NCI-H2196 (cell line): ENCODE data around the gene FBXL17.

Source experiments
- DNase-seq: peaks from one replicate; lab custom pipeline; 2025; ENCODE audit not compliant: unreplicated experiment; lab: John Stamatoyannopoulos, UW

FBXL17 gene

DNA sequence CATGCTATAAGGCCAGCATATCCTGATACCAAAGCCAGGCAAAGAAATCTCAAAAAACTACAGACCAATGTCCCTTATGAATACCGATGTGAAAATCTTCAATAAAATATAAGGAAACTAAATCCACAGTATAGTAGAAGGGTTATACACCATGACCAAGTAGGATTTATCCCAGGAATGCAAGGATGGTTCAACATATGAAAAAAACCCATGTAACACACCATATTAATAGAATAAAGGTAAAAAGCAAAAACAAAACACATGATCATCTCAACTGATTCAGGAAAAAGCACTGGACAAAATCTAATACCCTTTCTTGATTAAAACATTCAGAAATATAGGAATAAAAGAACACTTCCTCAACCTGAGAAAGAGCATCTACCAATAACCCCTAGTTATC lies 6.1 kb downstream of the FBXL17 start:
- no peak for DNase-seq

DNA sequence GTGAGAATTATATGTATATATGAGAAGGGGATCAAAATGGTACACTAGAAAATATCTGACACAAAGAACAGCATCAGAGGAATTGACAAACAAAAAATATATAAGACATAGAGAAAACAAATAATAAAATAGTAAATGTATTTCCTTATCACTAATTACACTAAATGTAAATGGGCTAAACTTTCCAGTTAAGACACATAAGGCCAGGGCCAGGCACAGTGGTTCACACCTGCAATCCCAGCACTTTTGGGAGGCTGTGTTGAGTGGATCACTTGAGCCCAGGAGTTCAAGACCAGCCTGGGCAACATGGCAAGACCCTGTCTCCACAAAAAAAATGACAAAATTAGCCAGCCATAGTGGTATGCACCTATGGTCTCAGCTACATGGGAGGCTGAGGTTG lies 8.5 kb downstream of the FBXL17 start:
- DNase-seq = no peak

DNA sequence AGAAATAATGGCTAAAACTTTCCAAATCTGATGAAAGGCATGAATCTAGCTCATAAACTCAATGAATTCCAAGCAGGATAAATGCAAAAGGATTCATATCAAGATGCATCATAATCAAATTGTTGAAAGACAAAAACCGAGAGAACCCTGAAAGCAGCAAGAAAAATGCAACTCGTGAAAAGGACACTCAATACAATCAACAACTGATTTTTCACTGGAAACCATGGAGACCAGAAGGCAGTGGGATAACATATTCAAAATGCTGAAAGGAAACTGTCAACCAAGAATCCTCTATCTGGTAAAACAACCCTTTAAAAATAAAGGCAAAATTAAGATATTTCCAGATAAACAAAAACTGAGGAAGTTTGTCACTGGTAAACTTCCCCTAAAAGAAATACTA lies 9.5 kb downstream of the FBXL17 start:
- DNase-seq = no peak

DNA sequence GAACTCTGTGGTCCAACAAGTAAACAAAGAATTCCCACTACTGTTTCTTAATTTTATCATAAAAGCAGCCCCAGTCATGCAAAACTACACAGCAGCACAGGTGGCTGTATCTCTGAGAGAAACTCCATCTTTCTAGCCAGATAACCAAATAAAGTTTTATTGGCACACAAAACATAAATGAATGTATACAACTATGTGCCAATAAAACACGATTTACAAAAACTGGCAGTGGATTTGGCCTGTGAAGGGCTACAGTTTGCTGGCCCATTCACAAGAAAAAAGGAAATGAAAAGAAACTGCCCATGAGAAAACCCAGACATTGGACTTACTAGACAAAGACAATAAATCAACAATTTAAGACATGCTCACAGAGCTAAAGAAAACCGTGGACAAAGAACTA lies 10.6 kb downstream of the FBXL17 start:
- no peak for DNase-seq

DNA sequence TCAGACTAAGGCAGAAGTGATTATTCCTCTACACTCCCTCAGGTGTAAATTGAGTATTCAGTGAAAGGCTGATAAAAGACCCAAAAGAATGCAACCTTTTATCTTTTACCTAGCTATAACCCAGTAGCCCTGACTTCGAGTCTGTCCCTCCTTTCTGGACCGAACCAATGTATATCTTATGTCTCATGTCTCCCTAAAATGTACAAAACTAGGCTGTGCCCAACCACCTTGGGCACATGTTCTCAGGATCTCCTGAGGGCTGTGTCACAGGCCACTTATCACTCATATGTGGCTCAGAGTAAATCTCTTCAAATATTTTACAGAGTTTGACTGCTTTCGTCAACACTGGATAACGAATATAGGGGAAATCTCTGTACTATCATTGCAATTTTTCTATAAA lies 12.7 kb downstream of the FBXL17 start:
- DNase-seq = no peak

DNA sequence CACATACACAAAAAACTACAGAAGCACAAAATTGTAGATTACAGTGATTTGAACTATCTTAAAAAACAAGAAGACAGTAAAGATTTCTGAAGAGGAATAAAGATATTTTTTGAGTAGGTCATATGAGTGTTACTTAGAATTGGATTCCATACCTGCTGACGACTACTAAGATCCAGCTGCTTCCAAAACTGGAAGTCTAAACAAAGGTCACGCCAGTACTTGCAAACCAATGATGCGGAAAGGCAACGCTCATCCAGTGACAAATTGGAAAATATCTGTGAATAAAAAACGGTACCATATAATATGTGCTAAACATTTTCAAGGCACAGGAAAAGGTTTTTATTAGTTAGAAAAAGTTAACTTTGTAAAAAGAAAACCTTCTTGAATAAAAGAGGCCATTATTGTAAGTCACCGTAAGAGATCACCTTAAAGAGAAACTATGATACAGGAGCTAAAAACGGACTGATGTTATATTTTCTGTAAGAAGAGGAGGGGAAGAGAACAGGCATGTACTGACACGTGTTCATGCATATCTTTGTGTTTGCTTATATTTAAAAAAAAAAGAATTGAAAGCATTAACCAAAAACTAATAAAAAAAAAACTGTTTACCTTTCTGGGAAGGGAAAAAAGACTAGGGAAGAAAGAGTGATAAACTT lies 14.1 kb downstream of the FBXL17 start:
- no peak for DNase-seq

DNA sequence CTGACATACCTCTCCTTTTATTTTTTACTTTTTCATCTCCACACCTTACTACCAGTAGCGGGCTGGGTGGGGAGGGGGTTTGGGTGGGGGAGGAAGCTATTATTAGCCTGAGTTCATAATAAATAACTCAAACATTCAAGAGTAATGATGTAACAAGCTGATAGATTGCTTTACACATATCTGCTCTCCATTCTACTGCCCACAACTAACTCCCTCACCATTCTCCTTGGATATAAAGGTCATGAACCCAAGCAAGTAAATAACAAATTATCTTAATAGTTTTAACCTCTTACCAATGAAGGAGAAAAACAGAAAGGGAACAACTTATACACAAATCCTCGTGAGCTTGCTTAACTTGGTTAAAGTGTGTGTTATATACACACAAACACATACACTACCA lies 15.4 kb downstream of the FBXL17 start:
- no peak for DNase-seq

DNA sequence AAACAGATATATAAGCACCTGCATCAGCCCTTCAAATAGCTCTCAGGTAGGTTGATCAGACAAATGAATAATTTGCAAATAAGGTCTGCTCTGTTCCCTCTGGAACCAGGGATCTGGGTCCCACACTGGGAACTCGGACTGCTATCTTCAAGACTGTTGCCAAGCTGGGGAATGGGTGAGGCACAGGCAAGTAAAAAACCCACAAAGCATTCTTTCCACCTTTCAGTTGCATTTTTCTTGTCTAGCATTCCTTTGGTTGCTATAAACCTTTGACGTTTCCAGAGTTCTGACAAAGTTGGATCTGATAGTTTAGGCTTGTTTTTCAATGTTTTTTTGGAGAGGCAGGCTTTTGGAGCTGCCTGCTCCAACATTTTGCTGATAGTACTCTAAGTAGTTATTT lies 20.1 kb downstream of the FBXL17 start:
- DNase-seq = no peak

DNA sequence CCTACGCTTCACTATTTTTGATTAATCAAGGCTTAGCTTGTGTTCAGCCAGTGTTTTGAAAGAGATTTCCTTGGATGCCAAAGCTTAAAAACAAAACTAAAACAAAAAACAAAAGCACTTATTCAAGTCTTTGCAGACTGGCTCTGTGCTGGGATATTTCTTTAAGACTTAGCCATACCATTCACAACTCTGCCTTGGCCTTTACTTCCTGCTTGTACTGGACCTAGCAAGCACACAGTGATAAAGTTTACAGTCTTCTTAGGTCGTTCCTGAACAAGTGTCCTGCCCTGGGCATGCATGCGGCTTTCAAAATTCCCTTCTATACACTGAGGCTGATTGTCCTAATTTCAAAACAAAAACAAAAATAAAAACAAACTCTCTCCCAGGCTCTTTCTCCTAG lies 20.7 kb downstream of the FBXL17 start:
- DNase-seq = no peak

DNA sequence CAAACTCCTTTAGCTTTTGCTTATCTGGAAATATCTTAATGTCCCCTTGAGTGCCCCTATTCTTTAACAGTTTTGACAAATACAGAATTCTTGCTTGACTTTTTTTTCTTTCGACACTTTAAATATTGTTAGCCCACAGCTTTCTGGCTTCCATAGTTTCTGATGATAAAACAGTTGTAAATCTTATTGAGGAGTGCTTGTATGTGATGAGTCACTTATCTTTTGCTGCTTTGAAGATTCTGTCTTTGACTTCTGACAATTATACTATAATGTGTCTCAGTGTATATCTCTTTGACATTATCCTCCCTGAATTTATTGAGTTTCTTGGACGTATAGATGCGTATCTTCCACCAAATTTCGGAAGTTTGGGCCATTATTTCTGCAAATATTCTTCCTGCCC lies 21.6 kb downstream of the FBXL17 start:
- no peak for DNase-seq

DNA sequence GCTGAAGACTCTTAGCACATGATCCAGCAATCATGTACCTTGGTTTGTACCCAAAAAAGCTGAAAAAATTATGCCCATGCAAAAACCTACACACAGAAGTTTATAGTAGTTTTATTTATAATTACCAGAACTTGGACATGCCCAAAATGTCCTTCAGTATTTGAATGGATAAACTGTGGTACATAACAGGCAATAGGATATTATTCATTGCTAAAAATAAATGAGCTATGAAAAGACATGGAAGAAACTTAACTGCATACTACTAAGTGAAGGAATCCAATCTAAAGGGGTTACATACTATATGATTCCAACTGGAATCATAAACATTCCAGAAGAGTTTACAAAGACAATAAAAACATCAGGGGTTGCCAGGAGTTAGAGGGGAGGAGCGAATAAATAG lies 25.6 kb downstream of the FBXL17 start:
- no peak for DNase-seq

DNA sequence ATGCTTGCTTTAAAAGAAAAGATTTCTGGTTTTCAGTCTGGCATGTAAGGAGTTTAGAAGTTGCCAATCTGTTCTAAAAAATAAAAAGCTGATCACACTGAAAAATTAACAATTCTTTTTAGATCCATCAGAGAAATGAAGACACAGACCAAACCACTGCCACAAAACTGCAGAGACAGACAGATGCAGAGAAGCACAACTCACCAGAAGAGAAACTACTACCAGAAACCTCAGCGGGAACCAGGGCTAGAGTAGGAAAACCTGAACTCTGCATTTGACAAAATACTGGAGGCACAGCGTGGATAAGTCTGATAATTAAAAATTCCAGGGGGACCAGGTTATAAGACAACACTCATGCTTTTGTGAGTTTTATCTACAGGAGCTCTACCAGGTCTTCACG lies 28.8 kb downstream of the FBXL17 start:
- no peak for DNase-seq

DNA sequence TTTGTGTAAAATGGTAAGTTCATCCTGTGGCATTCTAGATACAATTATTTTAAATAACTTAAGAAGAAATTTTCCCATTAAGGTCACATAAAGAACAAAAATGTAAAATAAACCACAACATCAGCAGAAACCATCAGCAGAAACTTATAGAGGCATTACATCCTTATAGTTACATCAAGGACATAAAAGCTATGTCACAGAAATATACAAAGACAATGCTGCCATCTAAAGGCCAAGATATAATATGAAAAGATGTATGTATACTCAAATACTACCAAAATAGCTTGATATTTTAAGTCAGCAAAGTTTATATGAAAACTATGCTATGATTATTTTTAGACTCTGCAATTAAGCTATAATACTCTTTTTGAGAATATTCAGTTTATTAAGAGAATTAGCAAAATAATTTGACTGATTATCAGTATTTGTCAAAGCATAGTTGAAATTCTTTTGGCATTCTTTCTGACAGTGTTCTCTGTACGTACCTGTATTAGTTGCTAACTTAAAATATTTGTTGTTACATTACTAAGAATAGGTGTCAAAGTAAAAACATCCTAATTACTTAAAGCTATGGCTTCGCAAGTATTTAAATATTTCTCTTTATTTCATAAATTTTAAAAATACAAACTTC lies 36.2 kb downstream of the FBXL17 start:
- peak; percentile 38 for DNase-seq

DNA sequence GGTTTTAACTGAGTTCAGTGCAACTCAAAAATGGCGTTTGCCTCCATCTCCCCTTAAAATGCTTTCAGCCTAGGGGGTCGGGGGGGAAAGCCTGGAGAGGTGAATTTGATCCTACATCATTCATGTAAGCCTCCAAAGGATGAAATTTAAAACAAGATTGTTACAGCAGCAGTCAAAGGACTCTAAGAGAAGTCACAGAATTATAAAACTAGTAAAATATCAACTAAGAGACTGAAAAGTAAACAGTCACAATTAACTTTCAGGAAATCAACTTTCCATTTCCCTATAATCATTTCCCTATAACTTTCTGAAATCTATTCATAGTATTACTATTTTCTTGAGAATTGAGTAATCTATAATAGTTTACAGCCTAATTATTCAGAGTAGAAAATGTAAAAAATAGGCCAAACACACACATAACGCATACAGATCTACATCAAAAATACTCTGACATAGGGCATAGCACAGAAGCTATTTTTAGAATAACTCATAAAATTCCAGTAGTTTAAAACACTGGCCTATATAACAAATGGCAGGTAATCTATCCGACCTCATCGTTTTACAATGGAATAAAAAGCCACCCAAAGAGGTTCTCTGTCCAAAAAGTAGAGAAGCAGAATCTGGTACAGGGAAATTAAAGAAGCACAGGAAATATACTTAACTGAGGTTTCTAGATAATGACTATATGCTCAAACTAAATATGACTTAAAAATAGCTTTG lies 37.6 kb downstream of the FBXL17 start:
- no peak for DNase-seq

DNA sequence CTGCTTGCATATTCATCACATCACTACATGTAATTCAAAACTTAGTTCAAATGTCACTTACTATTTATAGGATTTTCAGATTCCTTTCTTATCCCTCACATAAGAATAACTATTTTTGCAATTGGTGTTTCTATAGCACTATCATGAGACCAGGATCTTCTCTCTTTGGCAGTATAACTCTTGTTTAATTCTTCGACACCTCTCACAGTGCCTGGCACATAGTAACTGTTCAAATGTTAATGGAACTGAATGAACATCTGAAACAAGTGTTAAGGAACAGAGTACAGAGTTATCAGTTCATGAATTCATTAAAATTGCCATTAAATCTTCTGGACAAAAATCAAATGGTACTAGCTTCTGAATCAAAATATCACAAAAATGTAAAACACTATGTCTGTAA lies 40.0 kb downstream of the FBXL17 start:
- no peak for DNase-seq

DNA sequence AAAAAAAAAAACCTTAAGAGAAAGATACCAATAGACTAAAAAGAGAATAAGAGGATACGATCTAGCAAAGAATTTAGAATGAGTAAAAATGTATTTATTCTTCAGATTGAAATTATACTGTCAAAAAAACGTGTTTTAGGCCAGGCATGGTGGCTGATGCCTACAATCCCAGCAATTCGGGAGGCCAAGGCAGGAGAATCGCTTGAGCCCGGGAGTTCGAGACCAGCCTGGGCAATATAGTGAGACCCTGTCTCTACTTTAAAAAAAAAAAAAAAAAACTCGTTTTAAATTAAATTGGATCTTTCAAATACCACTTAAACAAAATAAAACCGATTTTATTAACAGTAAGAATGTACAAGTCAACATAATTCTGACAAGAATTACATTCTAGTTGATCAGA lies 41.8 kb downstream of the FBXL17 start:
- DNase-seq = no peak

DNA sequence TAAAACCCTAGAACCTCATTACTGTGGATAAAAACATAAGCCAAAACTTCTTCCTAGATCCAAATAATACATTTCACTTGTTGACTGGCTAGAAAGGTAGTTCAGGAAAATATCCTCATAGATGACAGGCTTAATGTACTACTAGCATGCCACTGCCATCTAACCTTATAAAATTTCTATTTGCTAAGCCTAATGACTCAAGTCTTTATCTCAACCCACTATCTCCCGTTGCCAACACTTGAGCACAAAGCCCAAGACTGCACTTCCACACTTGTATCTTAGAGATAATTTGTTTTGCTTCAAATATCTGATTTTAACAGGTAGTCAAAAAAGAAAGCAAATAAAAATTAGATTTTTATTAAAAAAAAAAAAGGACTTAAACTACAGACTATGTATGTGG lies 42.7 kb downstream of the FBXL17 start:
- DNase-seq = no peak

DNA sequence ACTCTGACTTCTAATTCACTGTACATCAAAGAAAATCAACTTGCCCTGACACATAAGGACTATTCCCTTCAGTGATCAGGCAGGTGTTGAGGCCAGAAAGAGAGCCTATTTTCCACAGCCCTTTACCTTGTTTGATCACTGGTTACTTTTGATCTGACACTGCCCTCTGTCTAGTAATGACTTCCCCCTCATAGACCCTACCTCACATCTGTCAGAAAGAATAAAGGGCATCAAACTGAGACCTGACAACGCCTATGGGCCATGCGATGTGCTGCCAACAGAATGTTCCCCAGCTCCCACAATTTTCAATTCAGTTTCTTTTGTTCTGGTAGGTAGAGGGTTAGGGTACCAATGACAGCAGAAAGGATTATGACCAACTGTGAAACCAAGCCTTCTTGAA lies 47.7 kb downstream of the FBXL17 start:
- no peak for DNase-seq

DNA sequence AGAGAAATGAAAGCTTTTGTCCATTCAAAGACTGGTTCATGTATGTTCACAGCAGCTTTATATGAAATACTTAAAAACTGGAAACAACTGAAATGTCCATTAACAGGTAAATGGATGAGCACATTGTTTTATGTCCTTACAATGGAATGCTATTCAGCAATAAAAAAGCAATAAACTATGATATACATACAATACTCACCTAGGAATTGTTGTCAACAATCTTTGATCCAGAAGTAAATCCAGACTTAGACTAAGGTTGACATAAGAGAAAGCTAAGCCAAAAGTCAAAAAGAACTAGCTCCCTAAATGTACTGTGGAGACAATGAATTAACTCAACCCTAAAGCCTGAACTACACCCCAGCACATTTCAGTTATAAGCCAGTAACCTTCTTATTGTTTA lies 54.9 kb downstream of the FBXL17 start:
- no peak for DNase-seq

DNA sequence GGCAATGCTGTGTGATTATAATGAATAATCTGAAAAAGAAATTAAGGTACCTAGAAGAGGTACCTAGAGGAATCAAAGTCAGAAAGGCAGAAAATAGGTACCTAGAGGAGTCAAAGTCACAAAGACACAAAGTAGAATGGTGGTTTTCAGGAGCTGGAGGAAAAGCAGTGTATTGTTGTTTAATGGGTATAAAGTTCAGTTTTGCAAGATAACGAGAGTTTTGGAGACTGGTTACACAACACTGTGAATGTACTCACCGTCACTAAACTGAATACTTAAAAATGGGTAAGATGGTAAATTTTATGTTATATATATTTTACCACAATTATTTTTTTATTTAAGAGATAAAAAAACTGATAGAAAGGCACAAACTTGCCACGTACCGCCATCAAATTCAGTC lies 57.0 kb downstream of the FBXL17 start:
- DNase-seq = no peak

DNA sequence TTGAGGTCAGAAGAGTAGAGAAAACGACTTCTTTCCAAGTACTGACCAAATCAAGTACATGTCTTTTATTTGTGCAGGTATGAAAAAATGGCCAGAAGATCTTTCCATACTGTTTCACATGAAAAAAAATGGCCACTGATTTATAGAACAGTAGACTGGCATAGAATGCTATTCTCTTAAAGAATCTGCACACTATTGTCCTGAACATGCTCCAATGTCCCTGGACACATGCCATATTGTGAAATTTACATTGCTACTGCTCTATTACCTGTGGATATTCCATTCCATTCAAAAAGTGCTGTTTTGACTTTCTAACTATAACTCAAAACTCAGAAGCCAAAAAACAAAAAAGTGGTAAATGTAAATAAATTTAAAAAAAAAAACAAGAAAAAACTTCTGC lies 60.6 kb downstream of the FBXL17 start:
- no peak for DNase-seq

DNA sequence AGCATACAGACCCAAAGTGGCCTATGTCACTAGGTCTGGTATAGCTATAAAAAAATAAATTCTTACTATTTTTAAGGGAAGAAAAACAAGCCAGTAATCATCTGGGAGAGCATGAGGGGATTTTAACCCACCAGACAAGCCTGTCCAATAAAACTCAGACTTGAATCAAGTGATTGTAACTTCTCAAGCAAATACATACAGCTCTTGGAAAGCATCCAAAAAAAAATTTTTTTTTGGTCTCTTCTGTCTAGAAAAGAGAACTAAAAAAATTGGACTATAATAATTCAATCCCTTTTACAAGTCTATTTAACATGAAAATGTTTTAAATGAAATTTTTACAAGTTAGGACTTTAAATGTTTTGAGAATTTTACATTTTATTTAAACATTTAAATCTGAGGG lies 61.7 kb downstream of the FBXL17 start:
- no peak for DNase-seq

DNA sequence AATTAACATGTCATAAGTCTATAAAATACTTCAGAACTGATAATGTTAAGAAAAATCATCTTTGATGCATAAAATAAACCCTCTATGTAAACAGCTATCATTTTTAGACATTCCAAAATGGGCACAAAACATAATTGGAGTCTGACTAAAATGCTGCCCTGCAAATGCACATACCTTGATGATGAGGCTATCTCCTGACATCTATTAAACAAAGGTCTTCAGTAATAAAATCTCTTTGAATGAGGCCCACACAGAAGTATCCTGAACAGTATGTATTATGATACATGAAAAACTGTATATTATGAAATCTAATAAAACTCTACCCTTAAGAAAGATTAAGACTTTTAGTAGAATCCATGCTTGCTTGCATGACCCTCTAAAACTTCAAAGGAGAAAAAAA lies 66.1 kb downstream of the FBXL17 start:
- DNase-seq = no peak
